ENCODE data around the gene FRMPD1.

GRCh38 chr9:37710046-37710445 lies 59.3 kb downstream of the FRMPD1 start:
- TF ChIP-seq CTCF (IDR thresholded peaks at IDR 0.05; ENCODE audit: insufficient read depth, low read length), result no peak
- no peak for TF ChIP-seq GABPA (IDR thresholded peaks at IDR 0.05; ENCODE audit: low read depth)
- no peak for TF ChIP-seq POLR2AphosphoS5 (IDR thresholded peaks at IDR 0.05; ENCODE audit: low read depth)
- no peak for TF ChIP-seq REST (IDR thresholded peaks at IDR 0.05; ENCODE audit: insufficient replicate concordance, low read depth)

All from HL-60 (cell line).